SK-N-SH treated with all-trans-retinoic acid at 6 μM for 48 hours (cell line): ENCODE results near the gene NGEF.

Source experiments
- ARNTL ChIP-seq: fragments of 450-650 bp; formaldehyde crosslinking; IDR thresholded peaks from 2 replicates; pipeline ENCODE4 v1.5.0; 2020; ENCODE audit warnings: low read depth, mild to moderate bottlenecking, moderate library complexity, borderline replicate concordance
- BACH2 ChIP-seq: fragments of 250-450 bp; sonication (Bioruptor Pico); IDR thresholded peaks from 2 replicates; pipeline ENCODE4 v1.9.0; 2021; ENCODE audit warnings: mild to moderate bottlenecking, borderline replicate concordance
- CSRNP3 ChIP-seq: fragments of 250-450 bp; sonication (Bioruptor Pico); IDR thresholded peaks from 2 replicates; pipeline ENCODE4 v1.5.1; 2021; ENCODE audit warnings: mild to moderate bottlenecking, moderate library complexity
- ISL1 ChIP-seq: fragments of 250-450 bp; sonication (Bioruptor Pico); IDR thresholded peaks from 2 replicates; pipeline ENCODE4 v2.1.2; 2022; ENCODE audit warnings: mild to moderate bottlenecking, moderate library complexity
- PATZ1 ChIP-seq: fragments of 250-450 bp; sonication (Bioruptor Pico); IDR thresholded peaks from 2 replicates; pipeline ENCODE4 v1.8.0; 2020; ENCODE audit warnings: mild to moderate bottlenecking, moderate library complexity, borderline replicate concordance
- SNAI2 ChIP-seq: fragments of 250-450 bp; sonication (Bioruptor Pico); IDR thresholded peaks from 2 replicates; pipeline ENCODE4 v1.5.0; 2020; ENCODE audit warnings: mild to moderate bottlenecking, moderate library complexity
- ZFP3 ChIP-seq: fragments of 250-450 bp; sonication (Bioruptor Pico); IDR thresholded peaks from 2 replicates; pipeline ENCODE4 v1.5.0; 2020; ENCODE audit warnings: mild to moderate bottlenecking, moderate library complexity
- ZNF70 ChIP-seq: fragments of 450-650 bp; formaldehyde crosslinking; IDR thresholded peaks from 2 replicates; pipeline ENCODE4 v1.5.0; 2020; ENCODE audit warnings: mild to moderate bottlenecking, moderate library complexity
- ZNF8 ChIP-seq: fragments of 450-650 bp; formaldehyde crosslinking; IDR thresholded peaks from 2 replicates; pipeline ENCODE4 v1.5.0; 2020; ENCODE audit warnings: mild to moderate bottlenecking, moderate library complexity

- TF ChIP-seq ARNTL (CRISPR knock-in tag) (no peak), ZNF70 (no peak), SNAI2 (CRISPR knock-in tag) (no peak), PATZ1 (CRISPR knock-in tag) (no peak), BACH2 (CRISPR knock-in tag) (no peak), CSRNP3 (CRISPR knock-in tag) (no peak), ZFP3 (CRISPR knock-in tag) (no peak), ZNF8 (CRISPR knock-in tag) (no peak), ISL1 (CRISPR knock-in tag) (no peak)
Measured at GRCh38 chr2:233034091-233034882, 21.2 kb upstream of the NGEF start.
